Measurements from ENCODE around the gene ARHGEF39.
A peak's percentile ranks its signal among the peaks of the same experiment; 100 is the strongest.

Gene ARHGEF39

GRCh38 chr9:35689542-35690293, 24.7 kb upstream of the ARHGEF39 start, which contains the start of gene TPM2:
TPM2 (minus strand) TSS chr9:35689925; CDS start chr9:35689817, 108 bp downstream.
- H2AFZ ChIP-seq, result peak within 1 kb of the TSS; percentile 94
- no peaks in the 10 kb centered on the region for H3K27me3 ChIP-seq (ENCODE audit: control insufficient read depth, insufficient read depth, low read length)
- no peaks in the 10 kb centered on the region for H3K9me3 ChIP-seq (ENCODE audit: control insufficient read depth, low read length)
- H3K4me1 ChIP-seq, result peaks cover 8% of the 10 kb centered on the region
- no peaks in the 10 kb centered on the region for H3K79me2 ChIP-seq
- peak within 1 kb of the TSS; percentile 78 for H3K4me3 ChIP-seq (ENCODE audit: low read depth, low read length)
- TF ChIP-seq CTCF (IDR thresholded peaks at IDR 0.05), result no peak
- no peaks in the 10 kb centered on the region for H3K36me3 ChIP-seq (ENCODE audit: control insufficient read depth, insufficient read depth, low read length)
- peak within 1 kb of the TSS; percentile 80 for H3K9ac ChIP-seq
- H3K4me2 ChIP-seq (ENCODE audit: low read length), result peak within 1 kb of the TSS; percentile 99
- H3K27ac ChIP-seq, result peak within 1 kb of the TSS; percentile 69

GRCh38 chr9:35688558-35689541, 23.9 kb upstream of the ARHGEF39 start:
- no peaks in the 10 kb centered on the region for H3K9me3 ChIP-seq (ENCODE audit: control insufficient read depth, low read length)
- peaks cover 8% of the 10 kb centered on the region for H3K4me1 ChIP-seq
- no peak overlapping the region for H3K27ac ChIP-seq
- H3K79me2 ChIP-seq, result no peaks in the 10 kb centered on the region
- no peak for TF ChIP-seq CTCF (IDR thresholded peaks at IDR 0.05)
- no peaks in the 10 kb centered on the region for H3K27me3 ChIP-seq (ENCODE audit: control insufficient read depth, insufficient read depth, low read length)
- H3K4me3 ChIP-seq (ENCODE audit: low read depth, low read length), result peak overlapping the region; percentile 14
- no peak overlapping the region for H3K4me2 ChIP-seq (ENCODE audit: low read length)
- no peaks in the 10 kb centered on the region for H3K36me3 ChIP-seq (ENCODE audit: control insufficient read depth, insufficient read depth, low read length)
- no peak overlapping the region for H3K9ac ChIP-seq
- H2AFZ ChIP-seq, result no peak overlapping the region

- H3K4me1 ChIP-seq, result peaks cover 8% of the 10 kb centered on the region
- no peak overlapping the region for H2AFZ ChIP-seq
- TF ChIP-seq CTCF (IDR thresholded peaks at IDR 0.05), result no peak
- no peak overlapping the region for H3K27ac ChIP-seq
- H3K79me2 ChIP-seq, result no peaks in the 10 kb centered on the region
- H3K36me3 ChIP-seq (ENCODE audit: control insufficient read depth, insufficient read depth, low read length), result no peaks in the 10 kb centered on the region
- no peaks in the 10 kb centered on the region for H3K27me3 ChIP-seq (ENCODE audit: control insufficient read depth, insufficient read depth, low read length)
- no peak overlapping the region for H3K4me3 ChIP-seq (ENCODE audit: low read depth, low read length)
- H3K9ac ChIP-seq, result no peak overlapping the region
- H3K4me2 ChIP-seq (ENCODE audit: low read length), result no peak overlapping the region
- H3K9me3 ChIP-seq (ENCODE audit: control insufficient read depth, low read length), result no peaks in the 10 kb centered on the region
Observed at GRCh38 chr9:35687972-35688557, 23.1 kb upstream of the ARHGEF39 start.

- no peak for TF ChIP-seq CTCF (IDR thresholded peaks at IDR 0.05)
- no peak overlapping the region for H3K4me3 ChIP-seq (ENCODE audit: low read depth, low read length)
- no peaks in the 10 kb centered on the region for H3K36me3 ChIP-seq (ENCODE audit: control insufficient read depth, insufficient read depth, low read length)
- H2AFZ ChIP-seq, result no peak overlapping the region
- no peak overlapping the region for H3K9ac ChIP-seq
- no peak overlapping the region for H3K4me2 ChIP-seq (ENCODE audit: low read length)
- H3K27ac ChIP-seq, result peak overlapping the region; percentile 70
- peaks cover 8% of the 10 kb centered on the region for H3K4me1 ChIP-seq
- H3K9me3 ChIP-seq (ENCODE audit: control insufficient read depth, low read length), result no peaks in the 10 kb centered on the region
- no peaks in the 10 kb centered on the region for H3K27me3 ChIP-seq (ENCODE audit: control insufficient read depth, insufficient read depth, low read length)
- H3K79me2 ChIP-seq, result no peaks in the 10 kb centered on the region
Observed at GRCh38 chr9:35687306-35687705, 22.3 kb upstream of the ARHGEF39 start.
